Keratinocyte (primary cell): ENCODE measurements around the gene MGAT3.

Source experiments
- EZH2 ChIP-seq: IDR thresholded peaks from one replicate; pipeline ENCODE4 v1.6.1; 2012; ENCODE audit warnings: inconsistent platforms, mild to moderate bottlenecking, low read length, moderate library complexity
- TF ChIP-seq, protein P1 (sequence below), 3 experiments: IDR thresholded peaks in 1 of 3; conservative IDR thresholded peaks in 1 of 3; optimal IDR thresholded peaks in 1 of 3; 2 replicates in 2 of 3; 3 replicates in 1 of 3; pipeline versions ENCODE3 to v1.5.1; 2011; ENCODE audit warnings: low read length in 3 of 3, mild to moderate bottlenecking in 3 of 3, moderate library complexity in 2 of 3, control low read depth in 1 of 3, inconsistent platforms in 1 of 3; ENCODE audit not compliant: insufficient read depth in 2 of 3; ENCODE audit errors: extremely low read depth in 1 of 3

DNA sequence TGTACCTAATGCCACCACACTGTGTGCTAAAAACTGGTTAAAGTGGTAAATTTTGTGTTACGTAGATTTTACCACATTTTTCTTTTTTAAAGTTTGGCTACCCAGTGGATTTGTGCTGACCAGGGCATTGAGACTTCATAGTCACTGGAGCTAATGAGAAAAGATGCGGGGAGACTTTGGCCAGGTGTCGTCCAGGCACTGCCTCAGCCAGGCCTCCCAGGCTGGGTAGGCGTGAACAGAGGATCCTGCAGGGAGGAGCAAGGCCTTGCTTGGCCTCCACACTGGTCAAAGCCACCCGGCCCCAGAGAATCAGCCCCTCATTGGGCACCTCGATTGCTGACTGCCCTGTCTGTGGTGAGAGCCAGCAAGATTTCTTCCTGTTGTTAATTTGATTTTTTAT lies 13.4 kb upstream of the MGAT3 start:
- TF ChIP-seq, protein P1, sequence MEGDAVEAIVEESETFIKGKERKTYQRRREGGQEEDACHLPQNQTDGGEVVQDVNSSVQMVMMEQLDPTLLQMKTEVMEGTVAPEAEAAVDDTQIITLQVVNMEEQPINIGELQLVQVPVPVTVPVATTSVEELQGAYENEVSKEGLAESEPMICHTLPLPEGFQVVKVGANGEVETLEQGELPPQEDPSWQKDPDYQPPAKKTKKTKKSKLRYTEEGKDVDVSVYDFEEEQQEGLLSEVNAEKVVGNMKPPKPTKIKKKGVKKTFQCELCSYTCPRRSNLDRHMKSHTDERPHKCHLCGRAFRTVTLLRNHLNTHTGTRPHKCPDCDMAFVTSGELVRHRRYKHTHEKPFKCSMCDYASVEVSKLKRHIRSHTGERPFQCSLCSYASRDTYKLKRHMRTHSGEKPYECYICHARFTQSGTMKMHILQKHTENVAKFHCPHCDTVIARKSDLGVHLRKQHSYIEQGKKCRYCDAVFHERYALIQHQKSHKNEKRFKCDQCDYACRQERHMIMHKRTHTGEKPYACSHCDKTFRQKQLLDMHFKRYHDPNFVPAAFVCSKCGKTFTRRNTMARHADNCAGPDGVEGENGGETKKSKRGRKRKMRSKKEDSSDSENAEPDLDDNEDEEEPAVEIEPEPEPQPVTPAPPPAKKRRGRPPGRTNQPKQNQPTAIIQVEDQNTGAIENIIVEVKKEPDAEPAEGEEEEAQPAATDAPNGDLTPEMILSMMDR (optimal IDR thresholded peaks at IDR 0.05 in 1 of 3, IDR thresholded peaks at IDR 0.05 in 1 of 3, conservative IDR thresholded peaks at IDR 0.05 in 1 of 3; ENCODE audit: extremely low read depth in 1 of 3, insufficient read depth in 2 of 3, low read length in 3 of 3): no peak
- no peak for TF ChIP-seq EZH2
